HL-60 (cell line): Measurements from ENCODE around the gene NUCKS1.

Experiments
- POLR2AphosphoS5 ChIP-seq: IDR thresholded peaks from 2 replicates; pipeline ENCODE4 v1.6.1; 2012; ENCODE audit warnings: low read depth
- TF ChIP-seq, protein P1 (sequence below): IDR thresholded peaks from one replicate; pipeline ENCODE4 v1.5.1; 2011; ENCODE audit warnings: low read length, control low read depth, inconsistent platforms; ENCODE audit not compliant: insufficient read depth

DNA sequence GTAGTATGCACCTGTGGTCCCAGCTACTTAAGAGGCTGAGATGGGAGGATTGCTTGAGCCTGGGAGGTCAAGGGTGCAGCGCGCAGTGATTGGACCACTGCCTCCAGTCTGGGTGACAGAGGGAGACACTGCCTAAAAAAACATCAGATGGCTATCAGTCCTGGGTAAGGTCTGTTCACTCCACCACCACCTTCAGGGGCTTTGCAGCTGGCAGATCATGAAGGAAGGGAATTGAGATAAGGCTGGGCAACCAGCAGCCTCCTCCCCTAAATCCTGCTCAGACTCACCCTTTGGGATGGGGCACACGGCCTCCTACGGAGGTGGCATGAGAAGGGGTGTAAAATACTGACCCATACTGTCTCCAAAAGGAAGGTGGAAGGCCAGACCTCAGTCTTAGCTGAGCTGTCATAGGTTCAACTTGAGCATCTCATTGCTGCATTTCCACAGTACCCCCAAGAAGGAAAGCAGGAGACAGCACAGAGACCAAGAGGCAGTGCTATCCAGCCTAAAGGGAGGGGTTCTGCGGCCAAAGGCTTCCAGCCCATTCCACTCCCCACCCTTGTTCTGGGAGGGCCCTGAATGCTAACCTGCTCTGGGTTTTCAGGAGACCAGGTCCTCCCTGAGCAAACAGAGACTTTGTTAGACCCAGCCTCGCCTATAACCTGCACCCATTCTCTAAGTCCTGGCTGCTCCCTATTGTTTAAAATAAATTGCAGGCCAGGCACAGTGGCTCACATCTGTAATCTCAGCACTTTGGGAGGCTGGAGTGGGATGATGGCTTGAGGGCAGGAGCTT is 83.4 kb downstream of the NUCKS1 start:
- TF ChIP-seq, protein P1, sequence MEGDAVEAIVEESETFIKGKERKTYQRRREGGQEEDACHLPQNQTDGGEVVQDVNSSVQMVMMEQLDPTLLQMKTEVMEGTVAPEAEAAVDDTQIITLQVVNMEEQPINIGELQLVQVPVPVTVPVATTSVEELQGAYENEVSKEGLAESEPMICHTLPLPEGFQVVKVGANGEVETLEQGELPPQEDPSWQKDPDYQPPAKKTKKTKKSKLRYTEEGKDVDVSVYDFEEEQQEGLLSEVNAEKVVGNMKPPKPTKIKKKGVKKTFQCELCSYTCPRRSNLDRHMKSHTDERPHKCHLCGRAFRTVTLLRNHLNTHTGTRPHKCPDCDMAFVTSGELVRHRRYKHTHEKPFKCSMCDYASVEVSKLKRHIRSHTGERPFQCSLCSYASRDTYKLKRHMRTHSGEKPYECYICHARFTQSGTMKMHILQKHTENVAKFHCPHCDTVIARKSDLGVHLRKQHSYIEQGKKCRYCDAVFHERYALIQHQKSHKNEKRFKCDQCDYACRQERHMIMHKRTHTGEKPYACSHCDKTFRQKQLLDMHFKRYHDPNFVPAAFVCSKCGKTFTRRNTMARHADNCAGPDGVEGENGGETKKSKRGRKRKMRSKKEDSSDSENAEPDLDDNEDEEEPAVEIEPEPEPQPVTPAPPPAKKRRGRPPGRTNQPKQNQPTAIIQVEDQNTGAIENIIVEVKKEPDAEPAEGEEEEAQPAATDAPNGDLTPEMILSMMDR, result no peak
- no peak for TF ChIP-seq POLR2AphosphoS5
